ENCODE data around the gene ELFN2. TPM values are rescaled to one million over a fixed set of nuclear protein-coding genes. Genes with fewer than 3 reads are reported as not detected.

Gene ELFN2
- total and polyA plus RNA-seq, 8 donors = 0.70 to 4.9 (median 1.5) TPM

GRCh38 chr22:37425369-37425768 is 1.9 kb downstream of the ELFN2 start:
- no peak for ATAC-seq
- Histone ChIP-seq H3K4me1 (peaks cover 3 to 26% of the 10 kb centered on the region in 2 donors), H3K4me3 (no peak overlapping the region), H3K27me3 (peaks cover 16 to 94% of the 10 kb centered on the region in 2 donors), H3K36me3 (no peaks in the 10 kb centered on the region), H3K9me3 (no peaks in the 10 kb centered on the region), H3K27ac (no peak overlapping the region)
- intact Hi-C loops (cut with DNase I) = loop anchor here in 1 of 2 donors (10.0 kb wide), 1 partner anchor 111 kb away; no protein-coding TSS in a partner anchor
- TF ChIP-seq CTCF (IDR thresholded peaks at IDR 0.05) = no peak
- DNase-seq = no peak

GRCh38 chr22:37423283-37423682 is 4.0 kb downstream of the ELFN2 start:
- peaks cover 28 to 94% of the 10 kb centered on the region in 2 donors for H3K27me3 ChIP-seq
- DNase-seq = no peak
- no peaks in the 10 kb centered on the region for H3K9me3 ChIP-seq
- no peak for ATAC-seq
- no peak for TF ChIP-seq CTCF (IDR thresholded peaks at IDR 0.05)
- intact Hi-C loops (cut with DNase I) = loop anchor here in 1 of 2 donors (10.0 kb wide), 1 partner anchor 108 kb away; no protein-coding TSS in a partner anchor
- no peak overlapping the region for H3K4me3 ChIP-seq
- no peaks in the 10 kb centered on the region for H3K36me3 ChIP-seq
- no peak overlapping the region for H3K27ac ChIP-seq
- H3K4me1 ChIP-seq = peaks cover 4 to 41% of the 10 kb centered on the region in 2 donors

GRCh38 chr22:37421468-37421877 is 5.8 kb downstream of the ELFN2 start:
- no peak for TF ChIP-seq CTCF (IDR thresholded peaks at IDR 0.05)
- Histone ChIP-seq H3K27me3 (peaks cover 21 to 94% of the 10 kb centered on the region in 2 donors), H3K27ac (no peak overlapping the region), H3K4me1 (peaks cover 4 to 26% of the 10 kb centered on the region in 2 donors), H3K4me3 (no peak overlapping the region), H3K9me3 (no peaks in the 10 kb centered on the region), H3K36me3 (no peaks in the 10 kb centered on the region)
- intact Hi-C loops (cut with DNase I) = loop anchor here in 1 of 2 donors (10.0 kb wide), 1 partner anchor 107 kb away; no protein-coding TSS in a partner anchor
- ATAC-seq (no peak), DNase-seq (no peak)

- no peak for ATAC-seq
- Histone ChIP-seq H3K27me3 (peaks cover 21 to 94% of the 10 kb centered on the region in 2 donors), H3K4me1 (peaks cover 4 to 23% of the 10 kb centered on the region in 2 donors), H3K4me3 (peak overlapping the region in 1 of 2 donors; percentile 11), H3K27ac (no peak overlapping the region), H3K9me3 (no peaks in the 10 kb centered on the region), H3K36me3 (no peaks in the 10 kb centered on the region)
- DNase-seq = no peak
- intact Hi-C loops (cut with DNase I) = loop anchor here in 1 of 2 donors (10.0 kb wide), 1 partner anchor 106 kb away; no protein-coding TSS in a partner anchor
- no peak for TF ChIP-seq CTCF (IDR thresholded peaks at IDR 0.05)
Measured at GRCh38 chr22:37420686-37421467, 6.4 kb downstream of the ELFN2 start.

GRCh38 chr22:37419969-37420685 is 7.2 kb downstream of the ELFN2 start:
- DNase-seq = peak in 1 of 4 donors; percentile 55
- H3K27me3 ChIP-seq = peaks cover 21 to 95% of the 10 kb centered on the region in 2 donors
- intact Hi-C loops (cut with DNase I) = loop anchor here in 1 of 2 donors (10.0 kb wide), 1 partner anchor 105 kb away; no protein-coding TSS in a partner anchor
- no peak overlapping the region for H3K27ac ChIP-seq
- no peaks in the 10 kb centered on the region for H3K36me3 ChIP-seq
- peak overlapping the region; percentile 9 to 11 for H3K4me3 ChIP-seq
- TF ChIP-seq CTCF (IDR thresholded peaks at IDR 0.05) = no peak
- no peaks in the 10 kb centered on the region for H3K9me3 ChIP-seq
- H3K4me1 ChIP-seq = peaks cover 4 to 22% of the 10 kb centered on the region in 2 donors
- ATAC-seq = peak; percentile 44

Data from left lung (tissue), 10 donors.